ENCODE data around the gene PXMP2. TPM values are rescaled to one million over a fixed set of nuclear protein-coding genes. Genes with fewer than 3 reads are reported as not detected.

Gene PXMP2
- polyA plus RNA-seq, 2 of the 4 experiments (the other 2 are of a cell fraction): 18.7 to 21.3 TPM

DNA sequence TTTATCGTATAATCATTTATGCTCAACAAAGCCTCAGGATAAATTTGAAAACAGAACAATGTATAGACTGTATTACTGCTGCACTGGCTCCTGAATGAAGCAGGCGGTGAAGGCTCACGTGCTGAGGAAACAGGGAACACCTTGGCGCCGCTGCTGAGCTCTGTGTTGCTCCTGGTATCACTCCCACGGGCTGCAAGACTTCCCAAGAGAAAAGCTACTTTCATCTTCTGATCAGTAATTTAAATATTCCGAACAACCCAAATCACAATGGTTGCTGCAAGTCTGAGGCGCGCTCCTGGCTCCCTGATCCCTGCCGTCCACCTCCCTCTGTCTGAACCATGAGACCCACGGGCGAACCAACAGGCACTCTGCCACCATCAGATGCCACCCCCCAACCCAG is 39.0 kb downstream of the PXMP2 start:
- no peak overlapping the region for H3K4me3 ChIP-seq
- no peaks in the 10 kb centered on the region for H3K9me3 ChIP-seq
- TF ChIP-seq ZC3H11A (IDR thresholded peaks at IDR 0.05): no peak
- TF ChIP-seq SMC3 (IDR thresholded peaks at IDR 0.05): no peak
- no peak for TF ChIP-seq ELK1 (IDR thresholded peaks at IDR 0.05; ENCODE audit: low read depth, low read length)
- no peak for TF ChIP-seq KDM1A (IDR thresholded peaks at IDR 0.05; ENCODE audit: low read depth)
- no peak for TF ChIP-seq MAZ (IDR thresholded peaks at IDR 0.05; ENCODE audit: borderline replicate concordance, low read depth, low read length)
- TF ChIP-seq, protein P1, sequence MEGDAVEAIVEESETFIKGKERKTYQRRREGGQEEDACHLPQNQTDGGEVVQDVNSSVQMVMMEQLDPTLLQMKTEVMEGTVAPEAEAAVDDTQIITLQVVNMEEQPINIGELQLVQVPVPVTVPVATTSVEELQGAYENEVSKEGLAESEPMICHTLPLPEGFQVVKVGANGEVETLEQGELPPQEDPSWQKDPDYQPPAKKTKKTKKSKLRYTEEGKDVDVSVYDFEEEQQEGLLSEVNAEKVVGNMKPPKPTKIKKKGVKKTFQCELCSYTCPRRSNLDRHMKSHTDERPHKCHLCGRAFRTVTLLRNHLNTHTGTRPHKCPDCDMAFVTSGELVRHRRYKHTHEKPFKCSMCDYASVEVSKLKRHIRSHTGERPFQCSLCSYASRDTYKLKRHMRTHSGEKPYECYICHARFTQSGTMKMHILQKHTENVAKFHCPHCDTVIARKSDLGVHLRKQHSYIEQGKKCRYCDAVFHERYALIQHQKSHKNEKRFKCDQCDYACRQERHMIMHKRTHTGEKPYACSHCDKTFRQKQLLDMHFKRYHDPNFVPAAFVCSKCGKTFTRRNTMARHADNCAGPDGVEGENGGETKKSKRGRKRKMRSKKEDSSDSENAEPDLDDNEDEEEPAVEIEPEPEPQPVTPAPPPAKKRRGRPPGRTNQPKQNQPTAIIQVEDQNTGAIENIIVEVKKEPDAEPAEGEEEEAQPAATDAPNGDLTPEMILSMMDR (IDR thresholded peaks at IDR 0.05): no peak
- no peak for TF ChIP-seq PBX3 (IDR thresholded peaks at IDR 0.05)
- TF ChIP-seq EHMT2 (IDR thresholded peaks at IDR 0.05; ENCODE audit: low read depth): no peak
- no peak for TF ChIP-seq JUN (IDR thresholded peaks at IDR 0.05)
- no peak for DNase-seq (ENCODE audit: low read depth in 1 of 2, low spot score in 1 of 2)
- H3K27ac ChIP-seq: no peak overlapping the region
- H3K4me2 ChIP-seq: no peak overlapping the region
- WGBS (ENCODE audit: missing lambda C conversion rate): 96% methylated on average over 12 of the region's 12 CpGs
- no peak for ATAC-seq
- CTCF ChIA-PET: no interaction called here
- POLR2A ChIA-PET: no interaction called here
- H3K4me1 ChIP-seq: no peaks in the 10 kb centered on the region
- FAIRE-seq: no peak

GRCh38 chr12:132727091-132727794 is 39.9 kb downstream of the PXMP2 start:
- no peak overlapping the region for H3K4me2 ChIP-seq
- ATAC-seq: peak in 1 of 2 experiments; percentile 6; a peak in 2 of 6 replicates
- no peak for DNase-seq (ENCODE audit: low read depth in 1 of 2, low spot score in 1 of 2)
- TF ChIP-seq POLR2A (IDR thresholded peaks at IDR 0.05; ENCODE audit: low read length) (no peak), KDM5A (IDR thresholded peaks at IDR 0.05) (no peak), NR3C1 (IDR thresholded peaks at IDR 0.05) (no peak), MYC (IDR thresholded peaks at IDR 0.05; ENCODE audit: borderline replicate concordance, low read length) (no peak), JUN (IDR thresholded peaks at IDR 0.05) (no peak), JUNB (IDR thresholded peaks at IDR 0.05) (no peak), CBX8 (IDR thresholded peaks at IDR 0.05) (no peak), TP53 (CRISPR knock-in tag; IDR thresholded peaks at IDR 0.05) (no peak), FOSB (CRISPR knock-in tag; IDR thresholded peaks at IDR 0.05) (no peak), HOXA7 (CRISPR knock-in tag; IDR thresholded peaks at IDR 0.05) (no peak), RAD21 (conservative IDR thresholded peaks at IDR 0.05 in 1 of 2, IDR thresholded peaks at IDR 0.05 in 1 of 2) (no peak), MAZ (IDR thresholded peaks at IDR 0.05; ENCODE audit: borderline replicate concordance, low read depth, low read length) (no peak), HDAC2 (IDR thresholded peaks at IDR 0.05) (no peak), EHF (CRISPR knock-in tag; IDR thresholded peaks at IDR 0.05) (no peak), ESRRA (IDR thresholded peaks at IDR 0.05; ENCODE audit: borderline replicate concordance, low read length) (no peak), EP300 (IDR thresholded peaks at IDR 0.05) (no peak), CHD4 (IDR thresholded peaks at IDR 0.05; ENCODE audit: borderline replicate concordance) (no peak)
- TF ChIP-seq, protein P2, sequence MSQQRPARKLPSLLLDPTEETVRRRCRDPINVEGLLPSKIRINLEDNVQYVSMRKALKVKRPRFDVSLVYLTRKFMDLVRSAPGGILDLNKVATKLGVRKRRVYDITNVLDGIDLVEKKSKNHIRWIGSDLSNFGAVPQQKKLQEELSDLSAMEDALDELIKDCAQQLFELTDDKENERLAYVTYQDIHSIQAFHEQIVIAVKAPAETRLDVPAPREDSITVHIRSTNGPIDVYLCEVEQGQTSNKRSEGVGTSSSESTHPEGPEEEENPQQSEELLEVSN (IDR thresholded peaks at IDR 0.05; ENCODE audit: borderline replicate concordance, low read depth): no peak
- TF ChIP-seq, protein P3, sequence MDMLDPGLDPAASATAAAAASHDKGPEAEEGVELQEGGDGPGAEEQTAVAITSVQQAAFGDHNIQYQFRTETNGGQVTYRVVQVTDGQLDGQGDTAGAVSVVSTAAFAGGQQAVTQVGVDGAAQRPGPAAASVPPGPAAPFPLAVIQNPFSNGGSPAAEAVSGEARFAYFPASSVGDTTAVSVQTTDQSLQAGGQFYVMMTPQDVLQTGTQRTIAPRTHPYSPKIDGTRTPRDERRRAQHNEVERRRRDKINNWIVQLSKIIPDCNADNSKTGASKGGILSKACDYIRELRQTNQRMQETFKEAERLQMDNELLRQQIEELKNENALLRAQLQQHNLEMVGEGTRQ (IDR thresholded peaks at IDR 0.05): no peak
- H3K27ac ChIP-seq: no peak overlapping the region
- no peaks in the 10 kb centered on the region for H3K4me1 ChIP-seq
- ChIA-PET POLR2A (no interaction called here), CTCF (interaction anchor here (1.5 kb wide), 1 partner anchor 29 kb away, joined by 4 read pairs; no protein-coding TSS in a partner anchor)
- no peak overlapping the region for H3K4me3 ChIP-seq
- FAIRE-seq: no peak
- no peaks in the 10 kb centered on the region for H3K9me3 ChIP-seq
- 94% methylated on average over 37 of the region's 37 CpGs for WGBS (ENCODE audit: missing lambda C conversion rate)
